Fibroblast of skin of right biceps (primary cell): ENCODE results near the gene MTPN.
A peak's percentile ranks its signal among the peaks of the same experiment; 100 is the strongest.

Source experiments
- DNase-seq: peaks from one replicate; pipeline ENCODE4 v3.0.0-alpha.2; 2013

MTPN gene

DNA sequence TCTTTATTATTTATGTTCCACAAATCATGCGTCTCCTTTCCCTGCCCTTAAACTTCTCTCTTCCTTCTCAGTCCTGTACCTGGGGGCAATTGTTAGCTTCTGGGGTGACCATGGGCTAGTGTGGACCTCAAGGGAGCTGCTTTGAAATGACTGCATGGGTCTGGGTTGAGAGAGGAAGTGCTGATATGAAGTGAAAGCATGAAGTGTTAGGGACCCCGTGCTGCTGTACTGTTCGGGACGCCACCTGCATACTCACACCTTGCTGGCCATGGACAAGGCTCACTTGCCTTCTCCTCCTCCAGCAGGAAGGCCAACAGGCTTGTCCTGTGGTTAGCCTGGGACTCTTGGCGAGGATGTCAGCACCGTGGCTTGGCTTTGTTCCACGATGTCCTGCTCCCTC lies 56.7 kb downstream of the MTPN start:
- DNase-seq, result no peak

DNA sequence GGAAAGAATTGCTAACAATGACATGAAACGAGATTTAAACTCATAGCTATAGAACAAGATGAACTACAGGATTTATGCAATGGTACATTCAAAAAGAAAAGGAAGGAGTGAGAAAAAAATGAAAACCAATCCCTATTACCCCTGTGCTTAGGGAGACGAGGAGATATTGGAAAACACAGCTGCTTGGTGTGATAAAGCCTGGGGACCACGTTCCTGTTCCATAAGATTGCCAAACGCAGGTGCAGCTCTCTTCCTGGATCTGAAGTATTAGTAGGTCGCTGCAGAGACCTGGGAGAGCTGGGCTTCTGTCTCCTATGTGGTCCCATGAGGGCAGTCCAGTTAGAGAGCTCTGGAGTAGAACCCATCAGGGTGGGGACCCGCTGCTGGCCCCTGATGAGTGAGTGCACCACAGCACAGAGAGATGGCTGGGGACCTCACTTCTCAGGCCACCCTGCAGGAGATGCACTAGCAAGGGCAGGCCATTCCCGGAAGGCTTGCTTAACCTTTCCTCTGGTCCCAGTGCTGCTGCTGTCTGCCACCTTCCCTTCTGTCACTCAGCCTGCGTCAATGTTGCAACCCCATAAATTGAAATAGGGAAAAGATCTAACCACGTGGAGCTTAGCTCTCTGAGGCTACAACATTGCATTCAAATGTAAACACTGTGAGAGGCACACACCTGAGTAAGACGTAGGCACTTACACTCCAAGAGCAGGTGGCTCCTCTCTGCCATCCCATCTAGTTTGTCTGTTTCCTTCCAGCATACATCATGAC lies 57.9 kb downstream of the MTPN start:
- DNase-seq, result no peak

DNA sequence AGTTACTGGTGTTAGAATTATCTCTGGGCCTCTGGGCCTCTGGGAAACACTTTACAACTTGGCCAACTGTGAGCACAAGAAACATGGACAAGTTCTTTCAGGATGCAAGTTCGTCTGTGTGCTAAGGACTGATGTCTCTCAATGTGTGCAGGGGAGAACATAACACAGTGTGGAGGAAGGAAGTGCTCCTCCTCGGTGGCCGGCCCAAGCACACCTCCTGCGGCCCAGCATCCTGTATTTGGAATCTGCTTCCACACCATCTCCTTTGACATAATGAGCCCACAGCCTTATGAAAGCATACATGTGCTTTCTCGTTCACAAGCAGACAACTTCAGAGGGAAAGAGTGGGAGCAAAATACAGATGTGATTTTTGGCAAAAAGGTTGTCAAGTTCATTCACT lies 59.0 kb downstream of the MTPN start:
- no peak for DNase-seq

DNA sequence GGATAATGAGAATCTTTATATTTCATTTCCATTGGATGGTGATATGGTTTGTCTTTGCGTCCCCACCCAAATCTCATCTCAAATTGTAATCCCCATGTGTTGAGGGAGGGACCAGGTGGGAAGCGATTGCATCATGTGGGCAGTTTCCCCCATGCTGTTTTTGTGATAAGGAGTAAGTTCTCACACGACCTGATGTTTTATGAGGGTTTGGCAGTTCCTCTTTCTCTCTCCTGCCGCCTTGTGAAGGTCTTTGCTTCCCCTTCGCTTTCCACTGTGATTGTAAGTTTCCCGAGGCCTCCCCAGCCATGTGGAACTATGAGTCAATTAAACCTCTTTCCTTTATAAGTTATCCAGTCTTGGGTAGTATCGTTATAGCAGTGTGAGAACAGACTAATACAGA lies 59.4 kb downstream of the MTPN start:
- no peak for DNase-seq

DNA sequence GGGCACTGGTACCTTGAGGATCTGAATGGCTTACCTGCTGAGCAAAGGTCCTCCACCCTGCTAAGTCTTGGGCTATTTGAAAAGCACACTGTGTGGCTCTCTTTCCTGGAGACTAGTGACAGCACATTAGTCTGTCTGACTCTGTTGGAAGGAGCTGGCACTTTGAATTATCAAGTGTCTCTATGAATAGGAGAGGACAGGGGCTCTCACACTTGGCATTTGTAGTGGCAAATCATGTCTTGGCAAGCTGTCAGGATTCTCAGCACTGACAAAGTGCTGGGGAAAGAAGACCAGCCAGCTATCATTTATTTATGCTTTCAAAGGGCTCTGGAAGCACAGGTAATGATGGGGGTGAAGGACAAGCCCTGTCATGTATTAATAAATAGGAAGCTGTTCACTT lies 62.8 kb downstream of the MTPN start:
- no peak for DNase-seq

DNA sequence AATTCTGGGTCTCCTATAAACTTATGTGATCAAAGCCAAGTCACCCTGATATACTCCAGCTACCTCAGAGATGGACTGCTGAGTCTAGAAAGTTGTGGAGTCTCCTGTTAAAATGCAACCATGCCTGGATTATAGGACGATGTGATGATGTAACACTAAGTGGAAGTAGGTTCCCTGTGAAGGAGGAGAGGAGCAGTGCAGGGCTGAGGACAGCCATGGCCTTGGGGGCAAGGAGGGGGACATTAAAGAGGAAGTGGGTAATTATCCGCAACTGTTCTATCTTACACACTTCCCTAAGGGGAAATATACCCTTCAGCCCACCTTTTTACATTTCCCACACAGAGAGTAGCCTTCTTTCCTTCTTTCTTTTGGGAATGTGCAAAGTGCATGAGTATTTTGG lies 63.8 kb downstream of the MTPN start:
- DNase-seq, result no peak

DNA sequence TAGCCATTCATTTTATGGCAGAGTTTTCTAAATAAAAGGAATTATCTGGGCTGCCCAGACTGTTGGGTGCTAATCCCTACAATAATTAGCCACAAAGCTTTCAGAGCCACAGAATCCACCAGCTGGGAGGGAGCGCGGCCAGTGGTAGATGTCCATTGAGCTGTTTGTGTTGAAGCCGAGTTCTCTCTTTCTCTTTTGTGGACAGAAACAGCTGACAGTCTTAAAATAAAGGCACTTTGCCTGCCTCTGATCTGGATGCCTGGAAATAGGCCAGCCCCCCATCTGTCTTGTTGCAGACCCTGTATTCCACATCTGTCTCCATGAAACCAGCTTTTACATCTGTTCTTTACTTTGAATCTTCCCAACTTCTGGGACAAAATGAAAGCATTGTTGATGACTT lies 66.1 kb downstream of the MTPN start:
- DNase-seq, result no peak

DNA sequence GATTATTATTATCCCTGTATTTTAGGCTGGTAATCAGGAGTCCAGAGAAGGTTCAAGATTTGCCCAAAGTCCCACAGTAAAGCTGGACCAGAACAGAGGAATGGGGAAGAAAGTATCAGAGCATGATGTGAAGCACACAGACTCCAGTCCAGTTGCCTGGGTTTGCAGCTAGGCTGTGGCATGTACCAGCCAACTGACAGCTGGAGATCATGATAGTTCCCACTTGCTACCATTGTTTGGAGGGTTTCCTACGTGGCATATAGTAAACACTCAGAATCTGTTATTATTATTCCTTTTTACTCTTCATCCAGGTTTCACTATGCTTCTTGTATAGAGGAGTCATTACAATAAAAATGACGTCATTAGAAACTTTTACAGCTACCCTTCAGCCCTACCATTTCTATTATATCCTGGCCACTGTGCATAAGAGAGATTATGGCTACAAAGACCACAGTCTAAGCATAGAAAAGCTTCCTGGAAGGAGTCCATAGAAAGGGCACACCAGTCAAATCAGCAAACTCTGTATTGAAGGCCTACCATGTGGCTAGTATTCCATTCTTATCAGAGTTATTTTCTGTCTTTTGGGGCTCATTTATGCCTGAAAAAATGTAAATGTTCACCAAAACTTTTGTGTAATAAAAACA lies 66.6 kb downstream of the MTPN start:
- DNase-seq, result no peak

DNA sequence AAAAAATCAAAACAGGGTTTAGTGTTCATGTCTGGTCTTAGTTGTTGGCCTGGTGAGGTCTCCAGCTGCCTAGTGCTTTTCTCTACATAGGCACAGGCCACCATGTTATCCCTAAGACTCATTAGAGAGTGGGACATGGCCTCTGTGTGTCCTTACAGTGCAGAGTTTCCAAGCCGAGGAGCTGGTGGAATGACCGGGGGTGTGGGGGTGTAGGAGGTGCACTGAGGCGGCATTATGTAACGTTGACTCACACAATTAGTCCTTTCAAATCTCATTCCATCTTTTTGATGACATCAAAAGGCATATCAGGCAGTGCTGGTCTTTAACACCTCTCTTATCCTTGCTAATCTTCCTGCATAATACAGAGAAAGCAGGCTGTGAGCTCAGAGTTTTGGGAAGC lies 71.3 kb downstream of the MTPN start:
- no peak for DNase-seq

DNA sequence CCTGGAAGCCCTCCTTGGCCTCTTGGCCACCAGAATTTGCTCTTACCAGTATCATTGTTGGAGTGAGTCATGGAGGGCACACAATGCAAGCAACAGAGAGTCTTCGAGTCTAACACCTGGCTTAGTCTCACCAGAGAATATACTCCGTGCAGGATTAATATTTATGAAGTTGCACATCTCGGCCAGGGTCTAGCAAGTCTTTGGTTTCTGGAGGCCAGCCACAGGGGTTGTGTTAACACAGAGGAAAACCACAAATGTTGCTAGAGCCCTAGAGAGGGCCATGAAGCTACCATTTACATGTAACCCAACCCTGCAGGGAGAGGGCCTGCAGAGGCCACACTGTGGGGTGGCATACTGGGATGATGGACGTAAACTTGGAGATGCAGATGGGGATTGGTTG lies 71.8 kb downstream of the MTPN start:
- no peak for DNase-seq

DNA sequence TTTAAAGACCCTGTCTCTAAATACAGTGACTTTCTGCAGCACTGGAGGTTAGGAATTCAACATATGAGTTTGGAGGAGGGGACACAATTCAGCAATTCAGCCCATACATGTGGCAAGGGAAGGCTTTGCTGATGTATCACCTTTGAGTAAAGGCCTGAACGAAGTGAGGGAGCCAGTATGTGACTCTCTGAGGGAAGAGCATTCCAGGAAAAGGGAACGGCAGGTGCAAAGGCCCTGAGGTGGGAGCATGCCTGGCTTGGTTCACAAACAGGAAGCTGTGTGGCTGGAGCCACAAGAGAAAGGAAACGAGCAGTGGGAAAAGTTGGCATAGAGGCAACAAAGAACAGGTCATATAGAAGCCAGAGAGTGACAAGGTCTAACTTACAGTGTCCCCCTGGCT lies 72.9 kb downstream of the MTPN start:
- DNase-seq, result no peak

DNA sequence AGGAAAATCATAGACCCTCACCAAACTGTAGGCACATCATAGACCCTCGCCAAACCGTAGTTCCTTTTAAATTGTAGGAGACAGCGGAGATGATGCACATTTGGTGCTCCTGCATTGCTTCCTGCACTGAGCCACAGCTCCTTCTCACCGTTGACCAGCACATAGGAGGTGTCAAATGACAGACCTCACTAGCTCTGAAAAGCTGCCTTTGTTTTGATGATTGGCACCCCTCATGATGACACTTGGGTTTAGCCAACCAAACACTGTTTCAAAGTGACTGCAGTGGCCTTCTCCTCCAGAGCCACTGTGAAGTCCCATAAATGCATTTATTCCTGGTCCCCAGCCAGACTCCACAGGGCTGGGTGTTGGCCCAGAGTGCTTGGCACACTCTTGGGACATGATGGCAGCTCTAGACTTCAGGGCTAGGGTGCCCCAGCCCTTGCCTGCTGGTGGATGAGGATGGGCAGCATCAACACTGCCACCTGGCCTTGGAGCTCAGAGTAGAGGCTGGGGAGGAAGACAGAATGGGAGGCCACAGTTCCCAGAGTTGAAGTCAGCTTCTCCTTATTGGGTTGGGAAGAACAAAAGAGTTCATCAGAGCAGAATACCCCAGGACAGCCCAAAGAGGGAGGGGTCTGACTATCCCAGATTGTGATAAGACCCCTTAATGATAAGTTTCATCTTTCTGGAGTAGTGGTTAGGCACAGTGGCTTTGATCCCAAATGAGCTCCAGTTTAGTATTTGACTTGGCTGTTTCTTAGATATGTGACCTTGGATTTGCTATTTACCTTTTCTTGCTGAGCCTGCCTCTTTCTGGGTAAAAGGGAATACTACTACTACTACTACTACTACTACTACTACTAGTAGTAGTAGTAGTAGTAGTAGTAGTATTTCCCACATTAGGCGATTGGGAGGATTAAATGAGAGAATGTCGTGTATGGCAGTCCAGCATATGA lies 75.3 kb downstream of the MTPN start:
- no peak for DNase-seq

DNA sequence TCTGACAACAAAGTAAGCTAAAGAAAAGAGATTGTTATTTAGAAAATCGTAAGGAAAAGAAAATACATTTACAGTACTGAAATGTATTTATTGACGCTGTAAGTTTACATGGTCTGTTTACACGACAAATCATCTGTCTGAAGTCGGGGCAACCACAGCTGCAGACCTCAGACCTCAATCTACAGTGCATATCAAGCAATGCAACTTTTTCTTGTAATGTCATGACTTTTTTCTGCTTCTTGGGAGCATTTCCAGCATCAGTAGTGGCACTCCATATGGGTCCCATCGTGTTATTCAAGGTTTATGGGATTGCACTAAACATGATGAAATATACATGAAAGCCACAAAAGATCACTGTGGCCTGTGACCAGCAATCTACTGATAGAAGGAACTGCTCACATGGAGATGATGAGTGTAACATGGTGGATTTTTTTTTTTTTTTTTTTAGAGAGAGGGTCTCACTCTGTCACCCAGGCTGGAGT lies 77.1 kb downstream of the MTPN start:
- no peak for DNase-seq

DNA sequence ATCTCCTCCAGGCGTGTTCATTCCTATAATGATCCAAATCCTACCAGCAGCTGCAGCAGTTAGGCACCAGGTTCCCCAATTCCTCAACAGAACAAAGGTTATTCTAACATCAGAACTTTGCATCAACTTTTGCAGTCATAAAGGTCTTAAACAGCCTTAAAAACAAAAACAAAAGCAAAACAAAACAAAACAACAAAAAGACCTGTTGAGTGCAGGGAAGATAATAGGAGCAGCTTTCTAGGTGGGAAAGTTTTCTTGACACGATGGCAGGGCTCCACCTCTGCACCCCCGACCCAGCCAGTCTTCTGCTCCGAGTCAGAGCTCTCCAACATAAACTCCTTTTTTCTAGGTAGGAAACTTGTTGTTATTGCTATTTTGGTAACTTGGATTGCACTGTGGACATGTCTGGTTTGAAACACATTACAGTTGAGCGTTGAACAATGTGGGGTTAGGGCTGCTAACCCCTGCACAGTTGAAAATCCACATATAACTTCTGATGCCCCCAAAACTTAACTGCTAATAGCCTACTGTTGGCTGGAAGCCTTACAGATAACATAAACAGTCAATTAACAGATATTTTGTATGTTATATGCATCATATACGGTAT lies 77.6 kb downstream of the MTPN start:
- DNase-seq, result no peak

DNA sequence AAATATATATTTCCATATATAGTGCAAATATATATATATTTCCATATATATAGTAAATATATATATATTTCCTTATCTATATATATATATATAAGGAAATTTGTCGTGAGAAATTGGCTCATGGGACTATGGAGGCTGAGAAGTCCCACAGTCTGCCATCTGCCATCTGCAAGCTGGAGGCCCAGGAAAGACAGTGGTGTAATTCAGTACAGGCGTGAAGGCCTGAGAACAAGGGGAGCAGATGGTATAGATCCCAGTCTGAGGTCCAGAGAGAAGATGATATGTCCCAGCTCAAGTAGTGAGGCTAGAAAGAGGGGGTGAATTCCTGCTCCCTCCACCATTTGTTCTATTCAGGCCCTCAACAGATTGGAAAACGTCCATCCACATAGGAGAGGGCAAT lies 78.9 kb downstream of the MTPN start:
- DNase-seq, result no peak

DNA sequence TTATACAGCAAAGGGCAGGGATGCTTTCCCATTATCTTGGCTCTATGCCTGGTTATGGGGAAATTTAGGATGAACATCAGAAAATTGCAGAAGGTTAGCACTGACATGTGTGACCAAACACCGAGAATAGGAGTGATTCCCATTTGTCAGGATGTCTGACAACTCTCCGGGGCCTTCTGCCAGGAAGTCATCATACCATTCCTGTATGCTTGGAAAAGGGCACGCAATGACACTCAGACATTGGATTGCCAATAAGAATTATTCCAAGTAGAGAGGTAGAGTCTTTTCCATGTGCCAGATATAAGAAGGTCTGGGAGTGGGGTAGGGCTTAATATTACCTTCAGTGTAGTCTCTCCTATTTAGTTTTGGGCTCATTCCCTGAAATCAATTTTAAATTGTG lies 82.3 kb downstream of the MTPN start:
- DNase-seq, result no peak

DNA sequence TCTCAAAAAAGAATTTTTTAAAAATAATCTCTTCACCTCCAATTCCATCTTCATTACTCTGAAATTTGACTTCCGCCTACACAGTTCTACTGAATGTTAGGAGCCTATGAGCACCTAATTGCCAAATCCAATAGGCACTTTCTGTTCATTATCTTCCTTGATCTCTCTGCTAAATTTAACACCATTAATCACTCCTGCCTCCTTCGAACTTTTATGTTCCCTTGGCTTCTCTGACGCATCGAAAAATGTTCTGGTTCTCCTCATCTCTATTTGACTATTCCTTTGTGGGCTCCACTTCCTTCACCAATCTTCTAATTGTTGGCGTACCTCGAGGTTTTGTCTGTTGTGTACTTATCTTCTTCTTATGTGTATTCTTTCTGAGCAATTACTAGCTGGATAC lies 87.3 kb downstream of the MTPN start:
- no peak for DNase-seq

DNA sequence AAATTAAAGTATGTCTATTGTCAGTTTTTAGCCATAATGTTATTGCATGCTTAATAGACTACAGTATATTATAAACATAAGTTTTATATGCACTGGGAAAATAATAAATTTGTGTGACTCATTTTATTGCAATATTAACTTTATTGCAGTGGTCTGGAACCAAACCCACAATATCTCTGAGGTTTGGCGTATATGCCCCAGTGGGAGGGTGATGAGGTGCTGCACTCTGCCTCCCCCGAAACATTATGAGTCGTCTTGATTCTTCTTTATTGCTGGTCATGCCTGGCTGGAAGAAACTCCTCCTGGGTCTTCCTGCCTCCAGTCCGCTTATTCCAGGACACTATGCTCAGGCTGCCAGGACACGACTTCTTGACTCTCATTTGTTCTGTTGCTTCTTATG lies 88.4 kb downstream of the MTPN start:
- DNase-seq, result peak; percentile 46

DNA sequence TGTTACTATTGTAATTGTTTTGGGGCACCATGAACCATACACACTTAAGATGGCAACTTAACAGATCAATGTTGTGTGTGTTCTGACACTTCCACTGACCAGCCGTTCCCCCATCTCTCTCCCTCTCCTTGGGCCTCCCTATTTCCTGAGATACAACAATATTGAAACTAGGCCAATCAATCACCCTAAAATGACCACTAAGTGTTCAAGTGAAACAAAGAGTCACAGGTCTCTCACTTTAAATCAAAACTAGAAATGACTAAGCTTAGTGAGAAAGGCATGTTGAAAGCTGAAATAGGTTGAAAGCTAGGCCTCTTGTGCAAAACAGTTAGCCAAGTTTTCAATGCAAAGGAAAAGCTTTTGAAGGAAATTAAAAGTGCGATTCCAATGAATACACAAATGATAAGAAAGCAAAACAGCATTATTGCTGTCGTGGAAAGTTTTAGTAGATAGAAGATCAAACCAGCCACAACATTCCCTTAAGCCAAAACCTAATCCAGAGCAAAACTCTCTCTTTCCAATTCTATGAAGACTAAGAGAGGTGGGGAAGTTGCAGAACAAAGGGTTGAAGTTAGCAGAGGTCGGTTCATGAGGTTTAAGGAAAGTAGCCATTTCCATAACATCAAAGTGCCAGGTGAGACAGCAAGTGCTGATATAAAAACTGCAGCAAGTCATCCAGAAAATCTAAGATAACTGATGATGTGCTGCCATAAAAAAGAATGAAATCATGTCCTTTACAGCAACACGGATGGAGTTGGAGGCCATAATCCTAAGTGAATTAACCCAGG lies 90.6 kb downstream of the MTPN start:
- DNase-seq, result no peak

DNA sequence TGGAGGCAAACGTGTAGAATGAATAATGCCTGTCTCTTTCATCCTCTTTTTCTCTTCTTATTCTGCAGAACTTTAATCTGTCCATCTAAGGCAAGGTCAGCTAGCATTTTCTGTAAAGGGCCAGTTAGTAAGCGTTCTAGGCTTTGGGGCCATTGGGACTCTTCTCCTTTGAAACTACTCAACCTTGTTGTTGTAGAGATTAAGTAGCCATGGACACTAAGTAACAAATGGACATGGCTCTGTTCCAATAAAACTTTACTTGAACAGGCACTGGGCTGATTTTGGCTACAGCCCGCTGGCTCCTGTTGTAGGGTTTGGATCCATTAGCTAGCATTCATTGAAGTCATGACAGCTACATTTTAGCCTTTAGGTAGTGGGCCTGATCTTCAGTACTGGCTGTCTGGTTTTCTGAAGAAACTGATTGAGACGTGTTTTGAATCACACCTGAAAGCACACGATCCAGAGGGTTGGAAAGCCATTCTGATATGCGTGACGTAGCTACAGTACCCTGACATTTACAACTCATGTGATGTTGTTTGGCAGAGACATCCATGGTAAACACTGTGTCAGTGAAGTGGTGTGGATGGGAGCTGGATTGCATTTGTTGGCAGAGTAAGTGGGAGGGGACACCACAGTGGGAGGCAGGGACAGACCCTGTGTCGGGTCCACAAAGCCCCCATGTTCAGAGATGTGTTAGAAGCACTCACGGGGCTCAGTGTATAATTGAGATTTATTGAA lies 92.5 kb downstream of the MTPN start:
- no peak for DNase-seq

DNA sequence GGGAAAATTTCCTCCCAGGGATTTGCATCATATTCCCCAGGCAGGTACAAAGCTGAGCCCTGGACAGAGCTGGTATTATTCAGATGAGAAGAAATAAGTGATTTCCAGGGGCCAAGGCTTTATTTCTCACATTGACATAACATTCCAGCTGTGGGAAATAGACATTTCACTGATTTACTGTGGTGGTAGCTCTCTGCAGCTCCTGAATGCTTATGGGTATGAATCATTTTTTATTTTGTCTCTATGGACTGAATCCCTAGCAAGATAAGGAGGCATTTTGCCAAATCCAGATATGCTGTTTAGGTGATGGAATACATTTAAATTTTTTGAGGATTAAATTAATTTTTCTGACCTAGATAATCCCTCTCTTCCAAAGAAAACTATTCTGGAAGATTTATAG lies 97.9 kb downstream of the MTPN start:
- peak; percentile 81 for DNase-seq

DNA sequence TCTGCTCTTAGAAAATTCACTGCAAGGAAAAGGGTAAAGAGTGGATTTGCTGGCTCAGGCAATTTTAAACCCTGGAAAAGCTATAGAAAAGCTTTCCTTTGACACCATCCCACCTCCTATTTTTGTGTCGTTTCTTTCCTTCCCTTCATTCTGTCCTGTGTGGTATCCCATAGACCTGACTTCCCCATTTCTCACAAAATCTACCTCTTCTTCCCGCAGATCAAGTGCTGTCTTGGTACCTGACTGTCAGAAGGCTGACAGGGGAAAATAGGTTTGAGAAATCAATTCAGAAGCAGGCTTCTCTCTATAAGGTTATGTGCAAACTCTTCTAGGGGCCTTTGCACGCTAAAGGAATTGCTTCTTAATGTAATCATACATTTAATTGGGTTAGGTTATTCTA lies 98.9 kb downstream of the MTPN start:
- DNase-seq, result no peak
